Keratinocyte (primary cell): ENCODE results near the gene DACH1.

Experiments used
- CTCF ChIP-seq, 3 experiments: IDR thresholded peaks in 1 of 3; conservative IDR thresholded peaks in 1 of 3; optimal IDR thresholded peaks in 1 of 3; 2 replicates in 2 of 3; 3 replicates in 1 of 3; pipeline versions ENCODE3 to v1.5.1; 2011; ENCODE audit warnings: low read length in 3 of 3, mild to moderate bottlenecking in 3 of 3, moderate library complexity in 2 of 3, control low read depth in 1 of 3, inconsistent platforms in 1 of 3; ENCODE audit not compliant: insufficient read depth in 2 of 3; ENCODE audit errors: extremely low read depth in 1 of 3
- EZH2 ChIP-seq: IDR thresholded peaks from one replicate; pipeline ENCODE4 v1.6.1; 2012; ENCODE audit warnings: inconsistent platforms, mild to moderate bottlenecking, low read length, moderate library complexity

GRCh38 chr13:71681901-71682613 lies 184.9 kb downstream of the DACH1 start:
- TF ChIP-seq CTCF (optimal IDR thresholded peaks at IDR 0.05 in 1 of 3, IDR thresholded peaks at IDR 0.05 in 1 of 3, conservative IDR thresholded peaks at IDR 0.05 in 1 of 3; ENCODE audit: extremely low read depth in 1 of 3, insufficient read depth in 2 of 3, low read length in 3 of 3) (no peak), EZH2 (no peak)
